Loucy (cell line): ENCODE measurements around the gene CD200R1.

Experiments used
- H2AFZ ChIP-seq: fragments of 200-600 bp; sonication (generic); 2 replicates; pipeline ENCODE4 v1.6.0; 2016; ENCODE audit warnings: antibody characterized with exemption, mild to moderate bottlenecking, low read length, moderate library complexity
- H3F3A ChIP-seq: fragments of 200-600 bp; 2 replicates; pipeline ENCODE4 v1.6.0; 2016; ENCODE audit warnings: antibody characterized with exemption, low read depth, mild to moderate bottlenecking
- H3K27me3 ChIP-seq: fragments of 200-600 bp; sonication (generic); 2 replicates; pipeline ENCODE4 v1.6.1; 2014; ENCODE audit warnings: low read length, mild to moderate bottlenecking; ENCODE audit not compliant: insufficient read depth, poor library complexity, severe bottlenecking
- H3K36me3 ChIP-seq: fragments of 200-600 bp; sonication (generic); 2 replicates; pipeline ENCODE4 v1.6.1; 2016; ENCODE audit warnings: low read length; ENCODE audit not compliant: insufficient read depth
- H3K4me1 ChIP-seq: fragments of 200-600 bp; sonication (generic); 2 replicates; pipeline ENCODE4 v1.5.1; 2014; ENCODE audit warnings: low read length, mild to moderate bottlenecking; ENCODE audit not compliant: insufficient read depth, poor library complexity, severe bottlenecking
- H3K4me2 ChIP-seq: fragments of 200-600 bp; sonication (generic); 2 replicates; pipeline ENCODE4 v1.6.0; 2014; ENCODE audit warnings: antibody characterized with exemption, low read length, low read depth, mild to moderate bottlenecking; ENCODE audit not compliant: poor library complexity, severe bottlenecking
- H3K4me3 ChIP-seq: fragments of 200-600 bp; sonication (generic); 2 replicates; pipeline ENCODE4 v1.5.1; 2014; ENCODE audit warnings: low read length, mild to moderate bottlenecking, mixed read lengths; ENCODE audit not compliant: poor library complexity, severe bottlenecking
- H3K79me2 ChIP-seq: fragments of 200-600 bp; sonication (generic); 2 replicates; pipeline ENCODE4 v1.6.1; 2014; ENCODE audit warnings: low read length; ENCODE audit not compliant: insufficient read depth
- H3K9ac ChIP-seq: fragments of 200-600 bp; sonication (generic); 2 replicates; pipeline ENCODE4 v1.6.0; 2014; ENCODE audit warnings: mild to moderate bottlenecking, low read depth, low read length, moderate library complexity; ENCODE audit not compliant: poor library complexity, severe bottlenecking
- H3K9me2 ChIP-seq: fragments of 200-600 bp; sonication (generic); replicated peaks from 2 replicates; pipeline ENCODE4 v1.6.1; 2016; ENCODE audit warnings: low read depth, low read length, mixed read lengths
- H3K9me3 ChIP-seq: fragments of 200-600 bp; sonication (generic); 2 replicates; pipeline ENCODE4 v1.6.1; 2014; ENCODE audit warnings: mild to moderate bottlenecking, antibody characterized with exemption, low read length, low read depth; ENCODE audit not compliant: insufficient read depth
- H4K20me1 ChIP-seq: fragments of 200-600 bp; sonication (generic); 2 replicates; pipeline ENCODE4 v1.6.0; 2014; ENCODE audit warnings: antibody characterized with exemption, low read length, mild to moderate bottlenecking; ENCODE audit not compliant: insufficient read depth, poor library complexity, severe bottlenecking
- EZH2phosphoT487 ChIP-seq: fragments of 200-600 bp; IDR thresholded peaks from 2 replicates; pipeline ENCODE4 v1.6.1; 2018; ENCODE audit warnings: antibody characterized with exemption, mild to moderate bottlenecking, moderate library complexity, borderline replicate concordance
- TF ChIP-seq, protein P1 (sequence below): fragments of 200-600 bp; sonication (generic); conservative IDR thresholded peaks from 2 replicates; pipeline ENCODE4 v1.5.1; 2014; ENCODE audit warnings: mild to moderate bottlenecking, antibody characterized with exemption, low read length

CD200R1 gene

DNA sequence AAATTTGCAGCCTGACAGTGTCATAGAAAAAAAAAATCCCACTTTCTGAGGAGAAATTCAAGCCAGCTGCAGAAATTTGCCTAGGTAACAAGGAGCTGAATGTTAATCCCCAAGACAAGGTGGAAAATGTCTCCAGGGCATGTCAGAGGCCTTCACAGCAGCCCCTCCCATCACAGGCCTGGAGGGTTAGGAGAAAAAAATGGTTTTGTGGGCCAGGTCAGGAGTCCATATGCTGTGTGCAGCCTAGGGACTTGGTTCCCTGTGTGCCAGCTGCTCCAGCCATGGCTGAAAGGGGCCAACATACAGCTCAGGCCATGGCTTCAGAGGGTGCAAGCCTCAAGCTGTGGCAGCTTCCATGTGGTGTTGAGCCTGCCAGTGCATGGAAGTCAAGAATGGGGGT is 11.2 kb downstream of the CD200R1 start:
- Histone ChIP-seq H3K36me3 (no peaks in the 10 kb centered on the region), H3F3A (no peaks in the 10 kb centered on the region), H3K4me1 (no peaks in the 10 kb centered on the region), H3K9me2 (no peaks in the 10 kb centered on the region), H3K9me3 (peaks cover 6% of the 10 kb centered on the region; the same call in 1 of the 2 replicates), H3K9ac (no peak overlapping the region), H3K4me3 (no peak overlapping the region), H2AFZ (no peak overlapping the region), H3K4me2 (no peak overlapping the region), H4K20me1 (no peaks in the 10 kb centered on the region), H3K79me2 (no peaks in the 10 kb centered on the region), H3K27me3 (no peaks in the 10 kb centered on the region)
- TF ChIP-seq, protein P1, sequence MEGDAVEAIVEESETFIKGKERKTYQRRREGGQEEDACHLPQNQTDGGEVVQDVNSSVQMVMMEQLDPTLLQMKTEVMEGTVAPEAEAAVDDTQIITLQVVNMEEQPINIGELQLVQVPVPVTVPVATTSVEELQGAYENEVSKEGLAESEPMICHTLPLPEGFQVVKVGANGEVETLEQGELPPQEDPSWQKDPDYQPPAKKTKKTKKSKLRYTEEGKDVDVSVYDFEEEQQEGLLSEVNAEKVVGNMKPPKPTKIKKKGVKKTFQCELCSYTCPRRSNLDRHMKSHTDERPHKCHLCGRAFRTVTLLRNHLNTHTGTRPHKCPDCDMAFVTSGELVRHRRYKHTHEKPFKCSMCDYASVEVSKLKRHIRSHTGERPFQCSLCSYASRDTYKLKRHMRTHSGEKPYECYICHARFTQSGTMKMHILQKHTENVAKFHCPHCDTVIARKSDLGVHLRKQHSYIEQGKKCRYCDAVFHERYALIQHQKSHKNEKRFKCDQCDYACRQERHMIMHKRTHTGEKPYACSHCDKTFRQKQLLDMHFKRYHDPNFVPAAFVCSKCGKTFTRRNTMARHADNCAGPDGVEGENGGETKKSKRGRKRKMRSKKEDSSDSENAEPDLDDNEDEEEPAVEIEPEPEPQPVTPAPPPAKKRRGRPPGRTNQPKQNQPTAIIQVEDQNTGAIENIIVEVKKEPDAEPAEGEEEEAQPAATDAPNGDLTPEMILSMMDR: no peak
- TF ChIP-seq EZH2phosphoT487: no peak

DNA sequence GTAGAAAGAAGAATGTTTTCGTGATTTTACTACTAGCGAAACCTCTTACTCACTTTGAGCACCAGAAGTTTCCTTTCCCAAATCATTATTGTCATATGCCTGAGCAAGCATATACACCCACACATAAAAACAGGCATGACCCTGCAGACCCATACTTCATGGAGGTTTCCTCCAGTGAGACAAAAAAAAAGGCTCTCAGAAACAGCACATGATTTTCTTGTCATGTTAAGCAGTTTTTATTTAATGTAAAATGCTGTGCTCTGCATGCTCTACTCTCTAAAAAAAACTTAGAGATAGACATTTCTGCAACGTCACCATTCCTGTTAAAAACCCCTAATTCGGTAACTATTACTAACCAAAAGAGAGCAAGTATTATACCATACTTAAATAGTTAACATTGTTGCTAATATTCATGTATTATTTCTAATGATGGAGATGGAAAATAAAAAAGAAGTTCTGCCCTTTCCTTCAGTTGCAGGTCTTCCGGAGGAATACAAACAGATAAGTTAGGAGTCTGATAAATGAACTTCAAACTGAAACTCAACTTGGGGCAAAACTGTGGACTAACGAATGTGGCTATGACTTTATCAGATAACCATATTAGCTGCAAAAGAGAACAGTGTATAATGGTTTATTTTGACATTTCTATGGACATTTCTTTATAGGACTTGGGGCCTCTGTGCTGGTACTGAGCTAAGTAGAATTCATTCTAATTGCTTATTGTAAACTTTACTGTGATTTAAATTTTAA is 15.9 kb downstream of the CD200R1 start:
- H3K4me3 ChIP-seq: no peak overlapping the region

DNA sequence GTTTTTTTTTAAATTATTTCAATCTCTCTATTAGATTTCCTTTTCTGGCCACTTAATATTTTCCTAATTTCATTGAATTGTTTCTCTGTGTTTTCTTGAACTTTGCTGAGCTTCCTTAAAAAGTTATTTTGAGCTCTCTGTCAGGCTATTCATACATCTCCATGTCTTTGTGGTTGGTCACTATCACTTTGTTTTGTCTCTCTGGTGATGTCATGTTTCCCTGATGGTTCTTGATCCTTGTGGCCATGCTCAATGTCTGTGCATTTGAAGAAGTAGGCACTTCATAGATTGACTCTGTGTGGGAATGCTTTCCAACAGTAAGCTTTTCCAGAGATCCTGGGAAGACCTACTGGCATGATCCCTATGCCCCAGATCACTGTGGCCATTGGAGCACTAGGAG is 18.6 kb downstream of the CD200R1 start:
- no peaks in the 10 kb centered on the region for H3K9me3 ChIP-seq
- no peaks in the 10 kb centered on the region for H3K79me2 ChIP-seq
- no peak for TF ChIP-seq EZH2phosphoT487
- TF ChIP-seq, protein P1: no peak
- H3K9me2 ChIP-seq: no peaks in the 10 kb centered on the region
- H3F3A ChIP-seq: no peaks in the 10 kb centered on the region
- H3K4me2 ChIP-seq: no peak overlapping the region
- no peaks in the 10 kb centered on the region for H3K36me3 ChIP-seq
- no peaks in the 10 kb centered on the region for H4K20me1 ChIP-seq
- no peak overlapping the region for H2AFZ ChIP-seq
- no peak overlapping the region for H3K9ac ChIP-seq
- no peaks in the 10 kb centered on the region for H3K27me3 ChIP-seq
- no peaks in the 10 kb centered on the region for H3K4me1 ChIP-seq
- no peak overlapping the region for H3K4me3 ChIP-seq

More for the DNA sequence above, 15.9 kb downstream of the CD200R1 start:
- H3K4me1 ChIP-seq: no peaks in the 10 kb centered on the region
- no peaks in the 10 kb centered on the region for H3K27me3 ChIP-seq
- H3K36me3 ChIP-seq: no peaks in the 10 kb centered on the region
- TF ChIP-seq, protein P1: no peak
- no peak for TF ChIP-seq EZH2phosphoT487
- no peaks in the 10 kb centered on the region for H3K79me2 ChIP-seq
- H3K9me2 ChIP-seq: no peaks in the 10 kb centered on the region
- no peak overlapping the region for H3K9ac ChIP-seq
- no peak overlapping the region for H2AFZ ChIP-seq
- peaks cover 3% of the 10 kb centered on the region; the same call in 1 of the 2 replicates for H3K9me3 ChIP-seq
- H3K4me2 ChIP-seq: no peak overlapping the region
- no peaks in the 10 kb centered on the region for H3F3A ChIP-seq
- no peaks in the 10 kb centered on the region for H4K20me1 ChIP-seq
